Measurements from ENCODE around the gene CD40.
"Not testable (repeated sequence)": the region's sequence is repeated elsewhere in the genome, so short reads cannot be mapped to it uniquely, and the experiment has no call there.

The CD40 gene

DNA sequence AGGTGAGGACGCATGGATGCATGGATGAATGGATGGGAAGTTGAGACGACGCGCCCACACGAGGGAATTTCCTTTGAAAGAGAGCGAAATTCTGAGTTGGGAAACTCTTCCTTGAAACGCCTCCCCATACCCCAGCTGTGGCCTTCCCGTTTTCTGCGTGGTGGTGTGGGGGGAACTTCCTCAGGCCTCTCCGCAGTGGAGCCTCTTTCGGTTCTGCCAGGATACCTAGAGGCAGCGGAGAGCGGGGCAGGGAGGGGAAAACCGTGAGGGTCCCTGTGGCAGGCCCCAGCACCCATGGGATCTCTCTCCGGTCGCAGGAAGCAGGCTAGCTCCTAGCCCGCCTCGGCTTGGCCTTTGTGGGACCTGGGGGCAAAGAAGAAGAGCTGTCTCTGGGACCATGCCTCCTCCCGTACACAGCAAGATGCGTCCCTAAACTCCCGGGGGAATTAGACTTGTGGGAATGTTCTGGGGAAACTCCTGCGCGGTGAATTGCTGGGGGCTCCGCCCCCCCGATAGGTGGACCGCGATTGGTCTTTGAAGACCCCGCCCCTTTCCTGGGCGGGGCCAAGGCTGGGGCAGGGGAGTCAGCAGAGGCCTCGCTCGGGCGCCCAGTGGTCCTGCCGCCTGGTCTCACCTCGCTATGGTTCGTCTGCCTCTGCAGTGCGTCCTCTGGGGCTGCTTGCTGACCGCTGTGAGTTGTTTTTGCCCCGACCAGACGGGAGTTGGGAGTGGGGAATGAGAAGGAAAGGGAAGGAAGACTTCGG is at the start of gene CD40:
CD40 (plus strand) TSS at position 611 of the 764 bp plus-strand sequence; CDS start at position 641, 30 bp downstream.
- peak; percentile 96 for DNase-seq

DNA sequence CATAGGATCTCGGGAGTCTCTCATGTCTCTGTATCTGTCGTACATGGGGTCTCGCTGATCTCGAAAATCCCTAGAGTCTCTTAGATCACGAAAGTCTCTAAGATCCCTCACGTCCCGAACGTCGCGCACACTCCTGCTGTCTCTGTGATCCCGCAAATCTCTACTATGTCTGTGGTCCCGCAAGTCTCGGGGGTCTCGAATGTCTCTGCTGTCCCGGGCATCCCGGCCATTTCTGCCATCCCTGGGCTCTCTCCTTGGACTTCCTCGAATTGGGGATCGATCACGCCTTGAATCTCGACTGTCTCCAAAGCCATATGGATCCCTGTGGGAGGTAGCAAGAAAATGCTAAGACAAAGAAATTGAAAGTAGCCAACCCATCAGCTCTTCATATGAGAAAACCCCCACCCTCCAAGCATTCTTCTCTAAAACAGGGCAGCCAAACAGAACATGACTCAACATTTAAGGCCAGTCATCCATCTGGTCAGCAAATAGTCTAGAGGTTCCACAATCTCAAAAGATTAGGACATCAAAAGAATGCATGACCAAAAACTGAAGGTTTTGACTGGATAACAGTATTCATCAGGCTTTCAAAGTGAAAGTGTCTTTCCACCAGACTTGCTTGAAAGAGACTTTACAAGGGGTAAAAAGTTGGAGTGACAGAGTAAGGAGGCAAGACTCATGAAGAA is 47.8 kb upstream of the CD40 start:
- no peak for DNase-seq

DNA sequence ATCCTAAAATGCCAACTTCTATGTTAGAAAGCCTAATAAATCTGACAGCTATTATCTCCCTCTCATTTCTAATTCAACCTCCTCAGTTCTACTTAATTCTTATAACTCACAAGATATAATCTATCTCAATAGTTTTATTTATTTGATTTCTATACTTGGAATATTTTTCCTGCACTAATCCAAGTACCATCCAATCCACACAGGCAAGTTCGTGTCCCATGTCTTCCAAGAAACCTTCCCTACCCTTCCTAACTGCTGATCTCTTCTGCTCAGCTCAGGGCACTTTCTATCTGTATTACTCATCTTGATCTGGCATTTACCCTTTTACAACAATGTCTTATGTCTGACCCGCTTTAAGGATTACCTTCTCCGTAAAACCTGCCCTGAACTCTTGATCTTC is 46.5 kb upstream of the CD40 start:
- no peak for DNase-seq

DNA sequence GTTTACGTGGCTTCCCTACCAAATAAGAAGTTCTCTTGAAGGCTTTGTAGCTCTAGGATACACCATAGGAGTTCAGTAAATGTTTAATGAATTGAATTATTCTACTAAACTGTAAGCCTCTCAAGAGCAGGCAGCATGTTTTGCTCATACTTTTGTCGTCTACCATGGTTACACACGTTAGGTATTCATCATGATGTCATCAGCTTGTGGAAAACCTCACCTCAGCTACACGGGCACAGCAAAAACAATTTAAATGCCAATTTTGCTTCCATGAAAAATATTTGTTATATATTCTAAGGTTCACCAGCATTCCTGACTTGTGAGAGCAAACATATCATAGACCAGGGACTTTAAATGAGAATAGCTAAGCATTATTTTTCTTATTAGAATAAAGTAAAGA is 45.1 kb upstream of the CD40 start:
- DNase-seq, result no peak

DNA sequence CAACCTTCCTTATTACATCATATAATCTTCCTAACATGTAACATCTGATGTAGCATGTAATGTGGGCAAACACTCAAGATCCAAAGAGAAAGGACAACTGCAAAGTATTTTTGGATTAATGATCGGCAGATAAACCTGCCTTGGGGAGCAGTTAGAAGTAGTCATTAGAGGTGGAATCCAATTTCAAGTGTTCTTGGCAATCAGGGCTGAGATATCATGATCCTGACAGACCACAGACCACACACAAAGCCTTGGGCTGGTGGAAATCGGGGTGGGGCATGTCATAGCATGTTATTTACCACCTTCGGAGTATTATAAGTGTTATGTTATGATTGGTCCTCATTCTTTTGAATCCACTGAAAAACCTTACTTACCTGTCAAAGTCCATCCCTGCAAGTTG is 44.7 kb upstream of the CD40 start:
- DNase-seq, result no peak

DNA sequence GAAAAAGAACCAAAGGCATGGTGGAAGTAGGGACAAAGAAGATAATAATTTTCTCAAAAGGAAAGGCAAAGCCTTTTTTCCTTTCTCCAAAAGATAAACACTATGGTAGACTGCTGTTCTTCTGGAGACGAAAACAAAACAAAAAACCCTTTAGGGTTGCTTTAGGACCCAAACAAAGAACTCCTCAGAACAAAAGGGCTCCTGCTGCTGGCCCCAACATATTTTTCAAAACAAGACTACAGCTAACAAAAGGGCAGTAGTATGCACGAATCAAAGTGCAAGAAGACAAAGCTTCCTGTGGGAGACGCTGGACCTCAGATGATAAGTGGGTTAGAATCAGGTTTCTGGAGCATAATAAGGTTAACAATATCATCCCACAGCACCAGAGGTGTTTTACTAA is 44.1 kb upstream of the CD40 start:
- DNase-seq, result no peak

DNA sequence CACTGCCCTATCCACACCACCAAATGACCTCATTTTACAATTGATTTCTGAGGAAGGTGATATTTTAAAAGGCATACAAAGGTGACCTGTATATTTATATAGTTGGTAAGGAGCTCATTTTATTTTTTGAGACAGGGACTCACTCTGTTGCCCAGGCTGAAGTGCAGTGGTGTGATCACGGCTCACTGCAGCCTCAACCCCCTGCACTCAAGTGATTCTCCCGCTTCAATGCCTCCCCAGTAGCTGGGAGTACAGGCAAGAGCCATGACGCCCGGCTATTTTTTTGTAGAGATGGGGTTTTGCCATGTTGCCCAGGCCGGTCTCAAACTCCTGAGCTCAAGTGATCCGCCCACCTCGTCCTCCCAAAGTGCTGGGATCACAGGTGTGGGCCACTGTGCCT is 41.3 kb upstream of the CD40 start:
- DNase-seq, result no peak

DNA sequence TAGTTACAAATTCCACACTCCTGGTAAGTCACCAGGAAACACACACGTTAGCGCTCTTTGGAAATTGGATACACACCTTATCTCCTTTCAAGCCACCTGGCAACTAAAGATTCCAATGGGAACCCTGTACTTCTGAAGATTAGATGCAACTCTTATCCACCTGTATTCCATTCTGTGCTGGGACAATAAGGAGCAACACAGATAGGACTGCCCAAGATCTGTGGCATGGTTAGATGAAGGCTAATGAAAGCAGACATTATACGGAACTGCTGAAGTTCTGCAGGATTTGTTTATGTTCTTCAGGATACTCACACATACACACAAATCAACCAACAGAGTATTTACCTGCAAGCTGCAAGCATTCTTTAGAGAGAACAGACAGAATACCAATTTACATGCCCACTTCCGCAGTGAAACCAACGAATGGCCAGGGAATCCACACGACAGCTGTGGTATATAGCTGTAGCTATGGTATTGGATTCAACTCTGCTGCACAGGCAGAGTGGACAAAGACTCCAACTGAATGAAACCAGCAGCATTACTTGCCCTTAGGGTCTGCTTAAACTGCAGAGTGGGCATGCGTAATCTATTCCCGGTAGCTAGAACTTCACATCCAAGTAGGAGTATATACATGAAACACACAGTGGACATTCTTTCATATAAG is 40.3 kb upstream of the CD40 start:
- DNase-seq, result no peak

DNA sequence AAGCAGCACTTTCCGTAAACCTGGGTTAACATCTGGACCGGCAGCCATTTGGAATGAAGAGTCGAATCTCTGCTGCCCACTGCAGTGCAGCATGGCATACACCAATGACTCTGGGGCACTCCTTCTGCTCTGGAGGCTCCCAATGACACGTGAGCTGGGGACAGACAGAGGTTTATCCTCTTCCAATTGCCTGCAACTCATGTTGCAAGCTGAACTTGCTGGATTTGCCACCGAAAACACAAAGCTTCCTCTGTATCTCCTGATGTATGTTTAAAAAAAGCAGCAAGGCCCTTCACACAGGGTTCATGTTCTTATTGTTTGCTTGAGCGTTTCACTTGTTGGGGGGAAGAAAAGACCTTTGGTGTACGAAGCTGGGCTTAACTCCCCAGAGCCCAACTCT is 39.2 kb upstream of the CD40 start:
- DNase-seq, result no peak

DNA sequence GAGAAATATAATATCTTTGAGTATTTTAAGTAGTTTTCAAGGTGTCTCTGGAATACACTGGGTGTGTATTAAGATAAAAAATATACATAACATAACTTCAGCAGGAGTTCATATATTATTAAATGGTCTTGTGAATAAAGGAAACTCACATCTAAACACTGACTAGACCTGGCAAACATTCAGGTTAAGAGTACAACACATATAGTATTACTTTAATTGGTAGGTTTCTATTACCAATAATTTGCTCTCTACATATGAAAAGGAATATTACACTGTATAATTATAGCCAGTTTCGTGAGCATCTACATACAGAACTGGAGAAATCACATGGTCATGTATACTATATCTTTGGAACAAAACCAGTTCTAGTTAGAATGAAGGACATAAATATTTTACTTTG is 37.0 kb upstream of the CD40 start:
- DNase-seq, result no peak

DNA sequence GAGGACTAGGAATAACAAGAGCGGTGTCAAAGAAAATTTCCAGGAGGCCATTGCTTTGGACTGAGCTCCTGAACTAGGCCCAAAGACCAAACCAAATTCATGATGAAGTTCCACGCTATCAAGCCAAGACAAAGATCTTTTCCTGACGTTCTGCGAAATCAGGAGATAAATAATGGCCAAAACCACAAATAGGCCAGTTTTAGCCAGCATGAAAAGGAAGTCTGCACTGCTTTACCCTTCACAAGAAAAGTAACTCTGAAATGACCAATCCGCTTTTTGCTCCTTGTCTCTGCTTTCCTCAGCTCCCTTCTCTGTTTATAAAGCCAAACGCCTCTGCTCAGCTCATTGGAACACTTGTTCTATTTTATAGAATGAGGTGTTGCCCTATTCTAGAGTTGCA is 35.0 kb upstream of the CD40 start:
- no peak for DNase-seq

DNA sequence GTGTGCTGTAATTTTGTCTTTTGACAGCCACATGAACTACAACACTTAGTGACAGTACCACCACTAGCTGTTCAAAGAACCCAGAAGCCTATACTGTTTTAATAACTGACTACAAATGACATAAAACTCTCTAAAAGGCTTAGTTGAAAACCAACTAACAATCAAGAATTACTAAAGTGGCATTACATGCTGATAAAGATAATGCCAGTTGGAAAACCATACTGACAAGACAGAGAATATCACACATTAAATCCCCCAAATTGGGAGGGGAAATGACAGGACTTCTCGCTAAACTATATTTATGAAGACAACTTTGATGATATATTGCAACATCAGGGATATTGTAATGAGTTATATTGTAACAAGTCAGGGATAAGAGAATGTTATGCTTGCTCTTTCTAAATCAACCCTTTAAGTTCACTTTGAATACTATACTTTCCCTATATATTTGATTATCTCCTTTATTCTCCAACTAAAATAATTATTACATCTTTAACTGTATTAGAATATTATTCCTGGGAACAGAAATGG is 34.5 kb upstream of the CD40 start:
- DNase-seq, result no peak

DNA sequence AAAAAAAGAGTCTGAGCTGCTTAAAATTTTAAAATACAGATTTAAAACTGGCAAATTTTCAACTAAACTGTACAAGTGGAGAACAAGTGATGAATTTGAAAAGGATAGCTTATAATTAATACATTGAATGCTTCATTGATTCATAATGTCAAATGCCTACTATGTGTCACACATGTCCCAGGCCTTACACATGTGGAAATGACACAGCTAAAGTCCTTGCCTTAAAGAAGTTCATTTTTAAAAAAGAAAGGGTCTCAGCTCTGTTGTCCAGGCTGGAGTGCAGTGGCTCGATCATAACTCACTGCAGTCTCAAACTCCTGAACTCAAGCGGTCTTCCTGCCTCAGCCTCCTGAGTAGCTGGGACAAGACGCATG is 33.3 kb upstream of the CD40 start:
- DNase-seq, result no peak

DNA sequence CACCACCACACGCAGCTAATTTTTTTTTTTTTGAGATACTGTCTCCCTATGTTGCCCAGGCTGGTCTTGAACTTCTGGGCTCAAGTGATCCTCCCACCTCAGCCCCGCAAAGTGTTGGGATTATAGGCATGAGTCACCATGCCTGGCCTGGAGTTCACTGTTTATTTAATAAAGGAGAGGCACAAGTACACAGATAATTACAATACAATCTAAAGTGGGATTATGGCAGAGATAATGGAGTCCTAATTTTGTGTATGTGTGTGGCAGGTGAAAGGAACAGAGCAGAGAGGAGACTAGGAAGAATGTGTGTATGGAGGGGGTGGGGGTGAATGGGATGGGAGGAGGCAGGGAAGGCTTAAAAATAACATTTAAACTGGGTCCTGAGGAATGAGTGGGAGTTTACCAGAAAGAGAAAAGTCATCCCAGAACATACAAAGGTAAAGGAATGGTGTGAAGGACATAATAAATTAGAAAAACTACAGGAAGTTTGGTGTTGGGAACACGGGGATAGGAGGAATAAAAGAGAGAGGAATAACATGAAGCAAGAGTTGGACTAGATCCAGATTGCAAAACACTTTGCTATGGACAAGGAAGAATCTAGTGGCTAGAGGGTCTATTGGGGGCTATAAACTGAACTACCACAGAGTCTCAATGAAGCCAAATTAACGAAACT is 32.8 kb upstream of the CD40 start:
- DNase-seq, result no peak

DNA sequence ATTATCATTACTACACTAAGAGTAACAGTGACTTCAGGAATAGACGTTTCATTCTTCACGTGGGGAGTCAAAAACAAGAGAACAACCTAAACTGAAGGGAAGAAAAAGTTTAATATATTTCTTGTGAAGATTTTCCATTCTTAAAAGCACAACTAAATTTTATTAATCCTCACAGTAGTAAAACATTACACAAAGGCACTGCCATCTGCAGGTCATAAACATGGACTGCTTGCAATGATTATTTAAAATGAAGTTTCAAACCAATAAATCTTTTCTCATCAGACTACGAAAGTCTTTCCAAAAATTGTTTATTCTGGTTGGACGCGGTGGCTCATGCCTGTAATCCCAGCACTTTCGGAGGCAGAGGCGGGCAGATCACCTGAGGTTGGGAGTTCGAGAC is 31.0 kb upstream of the CD40 start:
- DNase-seq, result no peak

DNA sequence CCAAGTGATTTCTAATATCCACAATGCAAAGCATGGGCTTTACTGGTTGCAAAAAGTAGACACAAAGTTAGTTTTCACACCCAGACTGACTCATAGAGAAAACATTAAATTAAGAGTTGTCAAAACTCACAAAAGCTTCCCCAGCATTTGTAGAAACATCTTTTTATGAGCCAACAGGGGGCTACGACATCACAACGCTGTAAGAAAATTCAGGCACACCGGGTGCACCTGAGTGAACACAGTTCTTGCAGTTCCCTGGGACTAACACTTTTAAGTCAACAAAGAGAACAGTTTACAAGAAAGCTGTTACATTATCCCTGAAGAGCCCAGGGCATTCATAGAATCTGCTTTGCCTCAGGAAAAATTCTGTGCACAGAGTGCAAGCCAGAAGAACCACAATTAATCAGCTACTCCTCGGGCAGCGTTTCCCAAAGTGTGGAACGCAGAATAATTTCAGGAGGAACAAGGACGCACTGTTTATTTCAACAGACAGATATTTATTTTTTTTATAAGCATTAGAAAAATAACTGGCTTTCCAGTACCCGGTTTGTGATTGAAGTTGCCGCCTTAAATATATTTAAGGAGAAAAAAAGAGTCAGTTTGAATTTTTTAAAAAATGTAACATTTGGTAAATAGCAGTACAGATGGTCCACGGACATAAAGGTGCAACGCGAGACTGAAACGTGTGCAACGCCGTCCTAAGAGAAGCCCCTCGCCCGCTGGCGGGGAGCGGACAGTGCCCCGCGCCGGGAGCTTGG is 29.5 kb upstream of the CD40 start:
- no peak for DNase-seq

DNA sequence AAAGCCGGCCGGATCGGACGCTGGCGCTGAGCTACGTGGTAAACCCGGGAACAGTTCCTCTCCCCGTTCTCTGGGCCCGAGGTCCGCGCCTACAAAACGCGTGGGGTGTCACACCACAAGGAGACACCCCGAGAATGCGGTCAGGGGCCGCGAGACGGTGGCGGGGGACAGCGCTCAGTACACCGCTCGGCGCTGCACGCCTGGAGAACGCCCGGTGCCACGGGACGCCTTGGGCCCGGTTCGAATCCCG is 29.0 kb upstream of the CD40 start:
- no peak for DNase-seq

DNA sequence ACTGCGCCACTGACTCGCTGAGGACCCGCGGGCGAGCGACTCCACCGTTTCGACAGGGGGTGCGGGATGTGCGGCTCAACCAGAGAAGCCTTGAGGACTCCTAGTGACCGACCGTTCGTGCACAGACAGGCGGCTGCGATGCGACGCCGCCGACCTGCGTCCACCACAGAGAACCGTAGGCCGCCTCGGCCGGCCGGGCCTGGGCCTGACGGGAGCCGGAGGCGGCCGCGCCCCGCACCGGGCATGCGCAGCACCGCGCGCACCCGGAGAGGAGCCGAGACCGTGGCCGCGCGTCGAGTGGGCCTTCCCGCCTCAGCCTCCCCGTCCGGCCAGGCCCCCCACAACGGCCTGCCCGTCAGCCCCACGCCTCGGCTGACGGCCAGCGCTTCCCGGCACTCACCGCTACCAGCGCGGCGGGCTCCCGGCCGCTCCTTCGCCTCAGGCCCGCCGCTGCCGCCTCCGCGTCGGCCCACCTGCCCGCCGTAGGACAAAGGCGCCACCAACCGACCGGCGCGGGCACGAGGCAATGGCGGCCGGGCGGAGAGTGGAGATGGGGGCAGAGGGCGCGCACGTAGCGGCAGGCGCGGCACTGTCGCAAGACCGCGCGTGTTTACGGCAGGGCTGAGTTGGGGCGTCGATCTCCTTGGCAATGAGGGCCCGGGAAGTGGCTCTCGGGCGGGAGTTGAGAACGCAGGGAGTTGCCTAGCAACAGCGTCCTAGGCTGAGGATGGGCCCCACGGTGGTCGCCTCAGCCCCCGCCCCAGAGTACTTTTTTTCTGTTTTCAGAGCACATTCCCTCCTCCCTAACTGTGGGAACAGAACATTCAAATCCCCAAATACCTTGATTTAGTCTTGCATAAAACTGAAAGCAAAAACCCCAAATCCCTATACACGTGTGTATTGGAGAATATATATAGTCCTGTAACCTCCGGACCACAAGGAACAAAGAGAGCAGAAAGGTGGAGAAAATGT is 28.4 kb upstream of the CD40 start, which contains the start of gene NCOA5:
NCOA5 (minus strand) TSS at position 546 of the 972 bp plus-strand sequence. CDS start 10,538 bp downstream, outside the sequence.
- peak; percentile 97 for DNase-seq

DNA sequence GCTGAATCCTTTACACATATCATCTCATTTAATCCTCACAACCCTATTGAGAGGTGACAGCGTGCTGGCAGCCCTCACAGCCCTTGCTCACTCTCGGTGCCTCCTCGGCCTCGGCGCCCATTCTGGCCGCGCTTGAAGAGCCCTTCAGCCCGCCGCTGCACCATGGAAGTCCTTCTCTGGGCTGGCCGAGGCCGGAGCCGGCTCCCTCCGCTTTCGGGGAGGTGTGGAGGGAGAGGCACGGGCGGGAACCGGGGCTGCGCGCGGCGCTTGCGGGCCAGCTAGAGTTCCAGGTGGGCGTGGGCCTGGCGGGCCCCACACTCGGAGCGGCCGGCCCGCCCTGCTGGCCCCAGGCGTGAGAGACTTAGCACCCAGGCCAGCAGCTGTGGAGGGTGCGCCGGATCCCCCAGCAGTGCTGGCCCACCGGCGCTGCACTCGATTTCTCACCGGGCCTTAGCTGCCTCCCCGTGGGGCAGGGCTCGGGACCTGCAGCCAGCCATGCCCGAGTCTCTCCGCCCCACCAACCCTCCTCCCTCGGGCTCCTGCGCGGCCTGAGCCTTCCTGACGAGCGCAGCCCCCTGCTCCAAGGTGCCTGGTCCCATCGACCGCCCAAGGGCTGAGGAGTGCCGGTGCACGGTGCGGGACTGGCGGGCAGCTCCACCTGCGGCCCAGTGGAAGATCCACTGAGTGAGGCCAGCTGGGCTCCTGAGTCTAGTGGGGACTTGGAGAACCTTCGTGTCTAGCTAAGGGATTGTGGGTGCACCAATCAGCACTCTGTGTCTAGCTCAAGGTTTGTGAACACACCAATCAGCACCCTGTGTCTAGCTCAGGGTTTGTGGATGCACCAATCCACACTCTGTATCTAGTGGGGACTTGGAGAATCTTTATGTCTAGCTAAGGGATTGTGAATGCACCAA is 26.2 kb upstream of the CD40 start:
- DNase-seq, result not testable (repeated sequence)

DNA sequence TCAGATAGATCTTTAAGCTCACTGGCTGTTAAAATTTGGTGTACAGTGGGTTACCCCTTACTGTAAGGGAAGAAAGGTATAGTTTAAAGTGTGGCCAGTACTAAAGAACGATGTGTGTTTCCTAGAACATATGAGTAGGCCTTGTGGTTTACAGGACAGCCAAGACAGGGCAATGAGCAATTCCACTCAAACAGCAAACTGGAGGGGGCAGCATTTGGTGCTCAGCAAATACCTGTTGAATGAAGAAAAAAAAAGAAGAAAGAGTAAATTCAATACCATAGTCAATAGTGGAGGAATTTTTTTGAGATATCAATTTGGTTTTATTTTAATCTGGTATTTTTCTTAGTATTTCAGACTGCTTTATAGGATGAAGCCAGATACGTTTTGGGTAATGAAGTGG is 24.6 kb upstream of the CD40 start:
- no peak for DNase-seq
